Lung (tissue), 12 donors: ENCODE measurements around the gene NSMCE1. TPM values are rescaled to one million over a fixed set of nuclear protein-coding genes. Genes with fewer than 3 reads are reported as not detected.

Experiments used
- ATAC-seq: fragments of 200-7000 bp; cut with Tn5 transposase; one replicate; pipeline ENCODE4 v1.9.1; 2020; ENCODE audit warnings: moderate number of reproducible peaks; ENCODE audit not compliant: insufficient read depth, low FRiP score
- DNase-seq, 3 donors: peaks; one replicate each; pipeline ENCODE4 v3.0.0-alpha.2; 2013 to 2017
- H3K27ac ChIP-seq, 2 donors: one replicate each; pipeline ENCODE4 v1.5.1; 2013; ENCODE audit warnings: mild to moderate bottlenecking in 2 of 2, moderate library complexity in 2 of 2, control low read depth in 1 of 2, inconsistent platforms in 1 of 2, low read depth in 1 of 2, low read length in 1 of 2
- H3K27me3 ChIP-seq, 3 donors: one replicate each; pipeline ENCODE4 v1.5.1; 2013; ENCODE audit warnings: low read length in 2 of 3; ENCODE audit not compliant: control insufficient read depth in 3 of 3, insufficient read depth in 3 of 3
- H3K36me3 ChIP-seq, 4 donors: one replicate each; pipeline ENCODE4 v1.5.1; 2013; ENCODE audit warnings: low read length in 4 of 4, mild to moderate bottlenecking in 1 of 4, moderate library complexity in 1 of 4; ENCODE audit not compliant: control insufficient read depth in 4 of 4, insufficient read depth in 4 of 4
- H3K4me1 ChIP-seq, 5 donors: one replicate each; pipeline ENCODE4 v1.5.1; 2013; ENCODE audit warnings: low read length in 5 of 5, mild to moderate bottlenecking in 2 of 5, moderate library complexity in 1 of 5; ENCODE audit not compliant: control insufficient read depth in 5 of 5, insufficient read depth in 5 of 5
- H3K4me3 ChIP-seq: one replicate; pipeline ENCODE4 v1.5.1; 2013; ENCODE audit warnings: mild to moderate bottlenecking, control low read depth, moderate library complexity
- H3K9ac ChIP-seq, 2 donors: one replicate each; pipeline ENCODE4 v1.5.1; 2013; ENCODE audit warnings: low read length in 2 of 2, control low read depth in 1 of 2; ENCODE audit not compliant: insufficient read depth in 1 of 2
- H3K9me3 ChIP-seq, 4 donors: one replicate each; pipeline ENCODE4 v1.5.1; 2013; ENCODE audit warnings: low read length in 3 of 4, mild to moderate bottlenecking in 1 of 4, moderate library complexity in 1 of 4; ENCODE audit not compliant: control insufficient read depth in 4 of 4, insufficient read depth in 3 of 4
- CTCF ChIP-seq: IDR thresholded peaks from 2 replicates; pipeline ENCODE4 v1.5.1; 2012; ENCODE audit warnings: mild to moderate bottlenecking; ENCODE audit errors: control extremely low read depth, extremely low read depth
- WGBS, 2 donors: extraction: QIAGEN DNeasy Blood & Tissue Kit; methylation state at CpG; one replicate each; pipeline ENCODE4 v1.1.7; 2013; 5-methylcytosine and 5-hydroxymethylcytosine counted together
- polyA plus RNA-seq, 2 donors: library from polyadenylated mRNA; stranded (reverse); fragments of 200-250 nt; gene quantifications; one replicate each; pipeline ENCODE4 v1.2.1, GENCODE V29; 2013
- total RNA-seq, 2 donors: library from RNA; depleted of rRNA in 1 of 2; stranded (reverse); fragments of >200 nt in 1 of 2; gene quantifications; one replicate each; pipeline ENCODE4 v1.2.1, GENCODE V29; 2014 to 2021
- donor health status: control.
- donor health status: control.
- donor health status: Bipolar disorder and iron deficiency.
- donor health status: healthy.
- donor health status: DM: yes; HTN: yes; CAD: no.

Gene NSMCE1
- total and polyA plus RNA-seq, 4 donors, result 37.4 to 75.4 (median 57.2) TPM

- no peak overlapping the region for H3K27ac ChIP-seq
- DNase-seq, result no peak
- H3K27me3 ChIP-seq, result no peaks in the 10 kb centered on the region
- no peak for ATAC-seq
- TF ChIP-seq CTCF, result no peak
- no peaks in the 10 kb centered on the region for H3K9me3 ChIP-seq
- no peaks in the 10 kb centered on the region for H3K36me3 ChIP-seq
- no peak overlapping the region for H3K4me3 ChIP-seq
- H3K4me1 ChIP-seq, result no peaks in the 10 kb centered on the region
- WGBS, 2 donors, result 86 to 92% methylated on average over 3 of the region's 3 CpGs
- H3K9ac ChIP-seq, result no peak overlapping the region
Measured at GRCh38 chr16:27302126-27302525, 33.6 kb upstream of the NSMCE1 start.

GRCh38 chr16:27301236-27301861 is 32.8 kb upstream of the NSMCE1 start:
- Histone ChIP-seq H3K36me3 (no peaks in the 10 kb centered on the region), H3K9ac (no peak overlapping the region), H3K27me3 (no peaks in the 10 kb centered on the region), H3K4me1 (no peaks in the 10 kb centered on the region), H3K4me3 (no peak overlapping the region), H3K9me3 (no peaks in the 10 kb centered on the region), H3K27ac (no peak overlapping the region)
- ATAC-seq (no peak), DNase-seq (no peak)
- no peak for TF ChIP-seq CTCF
- WGBS, 2 donors, result 89 to 92% methylated on average over 3 of the region's 3 CpGs

GRCh38 chr16:27298132-27298531 is 29.6 kb upstream of the NSMCE1 start:
- H3K4me3 ChIP-seq, result no peak overlapping the region
- H3K9me3 ChIP-seq, result no peaks in the 10 kb centered on the region
- DNase-seq, result no peak
- 93 to 97% methylated on average over 5 of the region's 5 CpGs for WGBS, 2 donors
- ATAC-seq, result no peak
- no peak overlapping the region for H3K27ac ChIP-seq
- TF ChIP-seq CTCF, result no peak
- H3K36me3 ChIP-seq, result no peaks in the 10 kb centered on the region
- H3K4me1 ChIP-seq, result no peaks in the 10 kb centered on the region
- no peak overlapping the region for H3K9ac ChIP-seq
- H3K27me3 ChIP-seq, result no peaks in the 10 kb centered on the region

- DNase-seq (no peak), ATAC-seq (no peak)
- Histone ChIP-seq H3K4me1 (no peaks in the 10 kb centered on the region), H3K27ac (no peak overlapping the region), H3K36me3 (no peaks in the 10 kb centered on the region), H3K4me3 (no peak overlapping the region), H3K9me3 (no peaks in the 10 kb centered on the region), H3K27me3 (no peaks in the 10 kb centered on the region), H3K9ac (no peak overlapping the region)
- TF ChIP-seq CTCF, result no peak
- WGBS, 2 donors, result 69 to 75% methylated on average over 5 of the region's 5 CpGs
Measured at GRCh38 chr16:27293343-27293742, 24.8 kb upstream of the NSMCE1 start.
